Endothelial cell of umbilical vein (primary cell): Measurements from ENCODE around the gene ATP6V0D1. TPM values are rescaled to one million over a fixed set of nuclear protein-coding genes. Genes with fewer than 3 reads are reported as not detected.

ENCODE experiments used
- BruUV-seq: library from RNA; stranded (reverse); fragments of 400-500 nt; replicated peaks from 2 replicates; lab custom pipeline; 2021; lab: Mats Ljungman, UMichigan
- CTCF ChIA-PET: fragments of 300-600, 350-600 bp; sonication (Branson Sonifier 250); formaldehyde crosslinking; loops from one replicate; lab custom pipeline; 2021; ENCODE audit warnings: antibody characterized with exemption, inconsistent platforms; lab: Charles Lee
- POLR2A ChIA-PET: fragments of 300-600, 350-600 bp; sonication (Branson Sonifier 250); formaldehyde crosslinking; loops from one replicate; lab custom pipeline; 2021; ENCODE audit warnings: antibody characterized with exemption, inconsistent platforms; lab: Charles Lee
- DNase-seq: peaks from one replicate; pipeline ENCODE4 v3.0.0-alpha.2; 2011; ENCODE audit warnings: low read depth, low spot score
- FAIRE-seq: peaks from 2 replicates; lab custom pipeline; 2011; peaks lifted over from hg19 to GRCh38; lab: Jason Lieb, UNC
- H2AFZ ChIP-seq: 2 replicates; pipeline ENCODE4 v1.6.0; 2012; ENCODE audit warnings: low read depth, low read length, control low read depth, inconsistent platforms
- H3K27ac ChIP-seq: 2 replicates; pipeline ENCODE4 v1.5.1; 2011; ENCODE audit warnings: low read depth, mild to moderate bottlenecking, control low read depth, low read length, moderate library complexity; ENCODE audit not compliant: insufficient read depth
- H3K27me3 ChIP-seq, 2 experiments: 2 replicates each; pipeline versions ENCODE4 v1.6.0 to v1.6.1; 2011; ENCODE audit warnings: low read length in 2 of 2, mixed read lengths in 1 of 2; ENCODE audit not compliant: control insufficient read depth in 2 of 2, insufficient read depth in 2 of 2
- H3K36me3 ChIP-seq, 2 experiments: 2 replicates in 1 of 2; 3 replicates in 1 of 2; pipeline ENCODE4 v1.5.1; 2011; ENCODE audit warnings: low read length in 2 of 2, mild to moderate bottlenecking in 1 of 2, moderate library complexity in 1 of 2; ENCODE audit not compliant: control insufficient read depth in 2 of 2, insufficient read depth in 2 of 2; ENCODE audit errors: extremely low read depth in 1 of 2
- H3K4me1 ChIP-seq: 3 replicates; pipeline ENCODE4 v1.5.1; 2011; ENCODE audit warnings: mild to moderate bottlenecking, low read length; ENCODE audit not compliant: control insufficient read depth, insufficient read depth; ENCODE audit errors: extremely low read depth
- H3K4me2 ChIP-seq: 2 replicates; pipeline ENCODE4 v1.6.1; 2011; ENCODE audit warnings: low read length, control low read depth, mixed read lengths; ENCODE audit not compliant: insufficient read depth
- H3K4me3 ChIP-seq, 3 experiments: fragments of 200-600 bp in 1 of 3; sonication (generic), shearing (Covaris generic) in 1 of 3; replicated peaks in 1 of 3; 2 replicates each; pipeline ENCODE4 v1.5.1; 2011 to 2016; ENCODE audit warnings: control low read depth in 3 of 3, low read length in 3 of 3, mild to moderate bottlenecking in 2 of 3, inconsistent platforms in 1 of 3, low read depth in 1 of 3, moderate library complexity in 1 of 3; ENCODE audit not compliant: insufficient read depth in 1 of 3
- H3K79me2 ChIP-seq: 2 replicates; pipeline ENCODE4 v1.6.0; 2012; ENCODE audit warnings: low read length, inconsistent platforms; ENCODE audit not compliant: control insufficient read depth, insufficient read depth
- H3K9ac ChIP-seq: replicated peaks from 2 replicates; pipeline ENCODE3; 2011; ENCODE audit warnings: low read length, control low read depth; ENCODE audit not compliant: insufficient read depth; ENCODE audit errors: extremely low read depth
- H3K9me1 ChIP-seq: replicated peaks from 3 replicates; pipeline ENCODE4 v1.6.0; 2011; ENCODE audit warnings: mild to moderate bottlenecking, low read length; ENCODE audit not compliant: control insufficient read depth, insufficient read depth; ENCODE audit errors: extremely low read depth
- H3K9me3 ChIP-seq: replicated peaks from 2 replicates; pipeline ENCODE4 v1.5.1; 2012; ENCODE audit warnings: low read length, inconsistent platforms; ENCODE audit not compliant: control insufficient read depth, insufficient read depth
- H4K20me1 ChIP-seq: replicated peaks from 2 replicates; pipeline ENCODE3; 2011; ENCODE audit warnings: mild to moderate bottlenecking, low read length; ENCODE audit not compliant: control insufficient read depth, insufficient read depth; ENCODE audit errors: extremely low read depth
- EZH2 ChIP-seq: IDR thresholded peaks from 2 replicates; pipeline ENCODE4 v1.6.1; 2012; ENCODE audit warnings: borderline replicate concordance, low read depth, mild to moderate bottlenecking, moderate library complexity, low read length, inconsistent platforms; ENCODE audit not compliant: severe bottlenecking
- FOS ChIP-seq: IDR thresholded peaks from 2 replicates; pipeline ENCODE4 v1.6.1; 2011; ENCODE audit warnings: mild to moderate bottlenecking, low read length, moderate library complexity, borderline replicate concordance; ENCODE audit not compliant: insufficient read depth
- GATA2 ChIP-seq: IDR thresholded peaks from 2 replicates; pipeline ENCODE4 v1.7.0; 2011; ENCODE audit warnings: low read depth, mild to moderate bottlenecking, moderate library complexity, mixed read lengths, low read length; ENCODE audit not compliant: insufficient read length, insufficient read depth
- JUN ChIP-seq: IDR thresholded peaks from 2 replicates; pipeline ENCODE4 v1.6.1; 2011; ENCODE audit warnings: borderline replicate concordance, low read depth; ENCODE audit not compliant: insufficient read length, insufficient read depth
- MYC ChIP-seq: IDR thresholded peaks from one replicate; pipeline ENCODE4 v1.6.1; 2011; ENCODE audit warnings: mild to moderate bottlenecking, low read depth, low read length
- POLR2A ChIP-seq: IDR thresholded peaks from 2 replicates; pipeline ENCODE4 v1.6.1; 2012; ENCODE audit warnings: low read depth, mild to moderate bottlenecking, control low read depth, low read length
- POLR2AphosphoS5 ChIP-seq: IDR thresholded peaks from 2 replicates; pipeline ENCODE4 v1.6.1; 2012; ENCODE audit warnings: low read depth, mild to moderate bottlenecking, control low read depth, low read length, moderate library complexity; ENCODE audit not compliant: insufficient read depth
- dilution Hi-C: fragments of 300-500 bp; cut with MboI; formaldehyde crosslinking; loops from one replicate; pipeline ENCODE4 v1.15.0; 2019; ENCODE audit warnings: low sequenced_read_pairs; ENCODE audit not compliant: extremely low pct_ligation_motif_present
- intact Hi-C: fragments of 100-400 bp; cut with micrococcal nuclease; formaldehyde crosslinking; loops from one replicate; pipeline ENCODE4 v1.10.0; 2022
- polyA plus RNA-seq, 4 experiments: library from polyadenylated mRNA; depleted of rRNA in 3 of 4; stranded (reverse) in 3 of 4; unstranded in 1 of 4; fragments of >200 nt; gene quantifications; 2 replicates each; pipeline versions ENCODE4 v1.2.1 to v1.2.3, GENCODE V29; 2011 to 2012; ENCODE audit warnings: missing spikeins in 1 of 4
- total RNA-seq: library from RNA; stranded (reverse); gene quantifications from 2 replicates; pipeline ENCODE4 v1.2.3, GENCODE V29; 2021
- TF ChIP-seq, protein P1 (sequence below), 2 donors: IDR thresholded peaks; 1 replicate in 1 of 2; 2 replicates in 1 of 2; pipeline ENCODE4 v1.5.1; 2011; ENCODE audit warnings: low read length in 2 of 2, mild to moderate bottlenecking in 2 of 2, moderate library complexity in 2 of 2, control low read depth in 1 of 2, inconsistent platforms in 1 of 2, low read depth in 1 of 2; ENCODE audit not compliant: insufficient read depth in 1 of 2; ENCODE audit errors: extremely low read depth in 1 of 2
- TF ChIP-seq, protein P2 (sequence below): IDR thresholded peaks from 2 replicates; pipeline ENCODE4 v1.6.1; 2011; ENCODE audit not compliant: insufficient read depth, insufficient read length

Gene ATP6V0D1
- total and polyA plus RNA-seq, 2 donors (not counting 3 experiments of a cell fraction or from before 2014, with no cell fraction given), result 82.8 to 232 TPM

DNA sequence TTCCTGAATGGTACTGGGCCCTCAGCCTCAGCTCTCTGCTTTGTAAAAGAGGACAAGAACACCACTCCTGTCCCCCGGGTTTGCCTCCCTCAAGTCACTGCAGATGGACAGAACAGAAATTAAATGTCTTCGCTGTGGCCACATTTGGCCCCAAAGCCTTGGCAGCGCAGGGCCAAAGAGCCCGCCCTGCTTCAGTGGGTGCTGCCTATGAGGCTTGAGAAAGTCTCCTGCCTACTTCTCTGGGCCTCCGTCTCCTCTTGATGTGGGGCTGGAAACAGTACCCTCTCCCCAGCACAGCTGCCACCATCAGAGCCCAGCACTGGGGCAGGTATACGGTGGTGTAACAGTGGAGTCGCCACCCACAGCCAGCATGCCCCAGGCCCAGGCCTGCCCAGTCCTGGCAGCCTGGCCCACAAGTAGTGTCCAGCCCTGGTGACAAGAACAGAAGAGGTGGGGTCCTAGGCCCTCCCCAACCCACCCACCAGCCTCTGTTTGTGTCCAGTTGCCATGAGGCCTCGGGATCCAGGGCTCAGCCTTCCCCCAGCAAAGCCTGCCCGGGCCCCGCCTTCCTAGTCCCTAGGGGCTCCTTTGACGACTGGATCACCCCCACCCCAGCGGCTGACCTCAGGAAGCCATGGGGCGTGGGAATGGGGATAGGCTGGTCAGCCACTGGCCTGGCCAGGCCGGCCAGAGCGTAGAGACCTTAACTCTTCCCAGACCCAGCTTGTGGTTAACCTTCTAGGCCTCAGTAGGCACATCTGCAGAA lies 83.7 kb downstream of the ATP6V0D1 start:
- H3K4me2 ChIP-seq, result no peak overlapping the region
- no peaks in the 10 kb centered on the region for H3K9me1 ChIP-seq
- H3K36me3 ChIP-seq, result no peaks in the 10 kb centered on the region
- no peak overlapping the region for H3K27ac ChIP-seq
- CTCF ChIA-PET, result no interaction called here
- H3K9me3 ChIP-seq, result no peaks in the 10 kb centered on the region
- FAIRE-seq (no peak), DNase-seq (no peak)
- no peaks in the 10 kb centered on the region for H3K79me2 ChIP-seq
- peaks cover 9 to 11% of the 10 kb centered on the region in 2 experiments for H3K27me3 ChIP-seq
- H4K20me1 ChIP-seq, result no peaks in the 10 kb centered on the region
- H3K4me1 ChIP-seq, result peaks cover 13% of the 10 kb centered on the region
- no peak for TF ChIP-seq EZH2
- TF ChIP-seq, protein P1, sequence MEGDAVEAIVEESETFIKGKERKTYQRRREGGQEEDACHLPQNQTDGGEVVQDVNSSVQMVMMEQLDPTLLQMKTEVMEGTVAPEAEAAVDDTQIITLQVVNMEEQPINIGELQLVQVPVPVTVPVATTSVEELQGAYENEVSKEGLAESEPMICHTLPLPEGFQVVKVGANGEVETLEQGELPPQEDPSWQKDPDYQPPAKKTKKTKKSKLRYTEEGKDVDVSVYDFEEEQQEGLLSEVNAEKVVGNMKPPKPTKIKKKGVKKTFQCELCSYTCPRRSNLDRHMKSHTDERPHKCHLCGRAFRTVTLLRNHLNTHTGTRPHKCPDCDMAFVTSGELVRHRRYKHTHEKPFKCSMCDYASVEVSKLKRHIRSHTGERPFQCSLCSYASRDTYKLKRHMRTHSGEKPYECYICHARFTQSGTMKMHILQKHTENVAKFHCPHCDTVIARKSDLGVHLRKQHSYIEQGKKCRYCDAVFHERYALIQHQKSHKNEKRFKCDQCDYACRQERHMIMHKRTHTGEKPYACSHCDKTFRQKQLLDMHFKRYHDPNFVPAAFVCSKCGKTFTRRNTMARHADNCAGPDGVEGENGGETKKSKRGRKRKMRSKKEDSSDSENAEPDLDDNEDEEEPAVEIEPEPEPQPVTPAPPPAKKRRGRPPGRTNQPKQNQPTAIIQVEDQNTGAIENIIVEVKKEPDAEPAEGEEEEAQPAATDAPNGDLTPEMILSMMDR (IDR thresholded peaks at IDR 0.05; ENCODE audit: extremely low read depth in 1 of 2, insufficient read depth in 1 of 2, low read depth in 1 of 2, low read length in 2 of 2), result no peak
- no peak for TF ChIP-seq JUN
- TF ChIP-seq POLR2AphosphoS5, result no peak
- TF ChIP-seq FOS, result no peak
- TF ChIP-seq, protein P2, sequence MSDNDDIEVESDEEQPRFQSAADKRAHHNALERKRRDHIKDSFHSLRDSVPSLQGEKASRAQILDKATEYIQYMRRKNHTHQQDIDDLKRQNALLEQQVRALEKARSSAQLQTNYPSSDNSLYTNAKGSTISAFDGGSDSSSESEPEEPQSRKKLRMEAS, result no peak
- TF ChIP-seq POLR2A, result no peak
- TF ChIP-seq MYC, result no peak
- TF ChIP-seq GATA2, result no peak
- BruUV-seq, result no TSS peak
- H3K4me3 ChIP-seq, result no peak overlapping the region
- POLR2A ChIA-PET, result no interaction called here
- H2AFZ ChIP-seq, result no peak overlapping the region
- no peak overlapping the region for H3K9ac ChIP-seq
- intact Hi-C loops, result loop anchor here (10.0 kb wide), 2 partner anchors 202 to 442 kb away; partner anchors contain the start of genes E2F4, ELMO3 and EXOC3L1
- dilution Hi-C loops, result no loop called here
